PC-3 (cell line): ENCODE results near the gene KAZN.

Experiments used
- EZH2 ChIP-seq: fragments of 300-600 bp; sonication (generic); IDR thresholded peaks from one replicate; pipeline ENCODE4 v1.6.1; 2017; ENCODE audit warnings: antibody characterized with exemption, mild to moderate bottlenecking, low read length; ENCODE audit not compliant: unreplicated experiment
- TF ChIP-seq, protein P1 (sequence below): fragments of 300-600 bp; sonication (generic); conservative IDR thresholded peaks from 2 replicates; pipeline ENCODE4 v1.5.1; 2017; ENCODE audit warnings: antibody characterized with exemption, low read depth, mild to moderate bottlenecking, low read length

DNA sequence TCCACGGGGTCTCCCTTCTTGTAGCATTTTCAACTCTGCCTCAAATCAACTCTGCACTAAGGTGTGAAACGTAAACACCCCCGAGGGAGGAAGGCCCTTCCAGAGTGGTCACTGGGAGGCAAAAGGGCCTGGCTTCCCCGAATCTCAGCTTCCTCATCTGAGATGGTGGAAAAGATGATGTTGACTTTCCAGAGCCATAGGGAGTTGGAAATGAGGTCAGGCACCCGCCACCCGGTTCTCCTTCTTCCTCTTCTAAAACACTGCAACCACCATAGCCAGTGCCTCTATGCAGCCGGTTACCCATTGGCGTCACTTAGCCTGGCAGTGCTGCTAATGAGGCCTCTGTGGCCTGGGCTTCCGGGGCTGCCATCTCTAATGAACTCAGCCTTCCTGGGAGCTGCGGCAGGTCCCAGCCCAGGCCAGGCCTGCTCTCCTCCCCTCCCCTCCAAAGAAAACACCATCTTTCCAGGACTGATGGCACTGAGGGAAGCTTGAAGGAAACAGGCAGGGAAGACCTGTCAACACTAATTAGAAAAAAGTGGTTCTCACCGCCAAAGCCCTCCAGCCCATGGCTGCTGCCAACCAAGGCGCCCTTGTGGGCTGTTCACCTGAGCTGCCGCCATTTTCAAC lies 175.0 kb downstream of the KAZN start:
- TF ChIP-seq, protein P1, sequence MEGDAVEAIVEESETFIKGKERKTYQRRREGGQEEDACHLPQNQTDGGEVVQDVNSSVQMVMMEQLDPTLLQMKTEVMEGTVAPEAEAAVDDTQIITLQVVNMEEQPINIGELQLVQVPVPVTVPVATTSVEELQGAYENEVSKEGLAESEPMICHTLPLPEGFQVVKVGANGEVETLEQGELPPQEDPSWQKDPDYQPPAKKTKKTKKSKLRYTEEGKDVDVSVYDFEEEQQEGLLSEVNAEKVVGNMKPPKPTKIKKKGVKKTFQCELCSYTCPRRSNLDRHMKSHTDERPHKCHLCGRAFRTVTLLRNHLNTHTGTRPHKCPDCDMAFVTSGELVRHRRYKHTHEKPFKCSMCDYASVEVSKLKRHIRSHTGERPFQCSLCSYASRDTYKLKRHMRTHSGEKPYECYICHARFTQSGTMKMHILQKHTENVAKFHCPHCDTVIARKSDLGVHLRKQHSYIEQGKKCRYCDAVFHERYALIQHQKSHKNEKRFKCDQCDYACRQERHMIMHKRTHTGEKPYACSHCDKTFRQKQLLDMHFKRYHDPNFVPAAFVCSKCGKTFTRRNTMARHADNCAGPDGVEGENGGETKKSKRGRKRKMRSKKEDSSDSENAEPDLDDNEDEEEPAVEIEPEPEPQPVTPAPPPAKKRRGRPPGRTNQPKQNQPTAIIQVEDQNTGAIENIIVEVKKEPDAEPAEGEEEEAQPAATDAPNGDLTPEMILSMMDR = no peak
- no peak for TF ChIP-seq EZH2
